HUES64 (cell line): Measurements from ENCODE around the gene HMG20B.

Experiments
- H3K27ac ChIP-seq: 2 replicates; pipeline ENCODE4 v1.7.0; 2013; ENCODE audit warnings: low read depth, low read length, inconsistent platforms
- H3K27me3 ChIP-seq: 2 replicates; pipeline ENCODE4 v1.6.1; 2013; ENCODE audit warnings: mild to moderate bottlenecking, low read length; ENCODE audit not compliant: insufficient read depth
- H3K36me3 ChIP-seq: 2 replicates; pipeline ENCODE4 v1.6.1; 2013; ENCODE audit warnings: mild to moderate bottlenecking, low read length; ENCODE audit not compliant: insufficient read depth
- H3K4me1 ChIP-seq: 2 replicates; pipeline ENCODE4 v1.6.1; 2013; ENCODE audit warnings: mild to moderate bottlenecking, low read length, moderate library complexity; ENCODE audit not compliant: insufficient read depth
- H3K4me3 ChIP-seq: 2 replicates; pipeline ENCODE4 v1.5.1; 2013; ENCODE audit warnings: mild to moderate bottlenecking, low read length, moderate library complexity
- H3K9ac ChIP-seq: 2 replicates; pipeline ENCODE4 v1.6.1; 2013; ENCODE audit warnings: mild to moderate bottlenecking, low read depth, low read length
- H3K9me3 ChIP-seq: 2 replicates; pipeline ENCODE4 v1.6.1; 2013; ENCODE audit warnings: low read depth, low read length; ENCODE audit not compliant: insufficient read depth
- WGBS: fragments of 150-250, 120-280 bp; methylation state at CpG from one replicate; pipeline ENCODE4 v1.1.7; 2013; ENCODE audit warnings: missing lambda C conversion rate; 5-methylcytosine and 5-hydroxymethylcytosine counted together

HMG20B gene

DNA sequence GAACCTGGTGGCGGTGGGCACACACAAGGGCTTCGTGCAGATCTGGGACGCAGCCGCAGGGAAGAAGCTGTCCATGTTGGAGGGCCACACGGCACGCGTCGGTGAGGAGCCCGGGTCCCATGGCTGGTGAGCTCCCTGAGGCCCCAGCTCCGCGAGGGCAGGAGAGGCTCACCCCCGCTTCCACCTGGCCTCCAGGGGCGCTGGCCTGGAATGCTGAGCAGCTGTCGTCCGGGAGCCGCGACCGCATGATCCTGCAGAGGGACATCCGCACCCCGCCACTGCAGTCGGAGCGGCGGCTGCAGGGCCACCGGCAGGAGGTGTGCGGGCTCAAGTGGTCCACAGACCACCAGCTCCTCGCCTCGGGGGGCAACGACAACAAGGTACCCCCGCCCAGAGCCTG lies 41.0 kb upstream of the HMG20B start:
- H3K27me3 ChIP-seq, result no peaks in the 10 kb centered on the region
- 95% methylated on average over 29 of the region's 29 CpGs for WGBS
- no peaks in the 10 kb centered on the region for H3K4me1 ChIP-seq
- no peaks in the 10 kb centered on the region for H3K9me3 ChIP-seq
- H3K27ac ChIP-seq, result no peak overlapping the region
- no peak overlapping the region for H3K4me3 ChIP-seq
- no peak overlapping the region for H3K9ac ChIP-seq
- peaks cover 70% of the 10 kb centered on the region for H3K36me3 ChIP-seq

DNA sequence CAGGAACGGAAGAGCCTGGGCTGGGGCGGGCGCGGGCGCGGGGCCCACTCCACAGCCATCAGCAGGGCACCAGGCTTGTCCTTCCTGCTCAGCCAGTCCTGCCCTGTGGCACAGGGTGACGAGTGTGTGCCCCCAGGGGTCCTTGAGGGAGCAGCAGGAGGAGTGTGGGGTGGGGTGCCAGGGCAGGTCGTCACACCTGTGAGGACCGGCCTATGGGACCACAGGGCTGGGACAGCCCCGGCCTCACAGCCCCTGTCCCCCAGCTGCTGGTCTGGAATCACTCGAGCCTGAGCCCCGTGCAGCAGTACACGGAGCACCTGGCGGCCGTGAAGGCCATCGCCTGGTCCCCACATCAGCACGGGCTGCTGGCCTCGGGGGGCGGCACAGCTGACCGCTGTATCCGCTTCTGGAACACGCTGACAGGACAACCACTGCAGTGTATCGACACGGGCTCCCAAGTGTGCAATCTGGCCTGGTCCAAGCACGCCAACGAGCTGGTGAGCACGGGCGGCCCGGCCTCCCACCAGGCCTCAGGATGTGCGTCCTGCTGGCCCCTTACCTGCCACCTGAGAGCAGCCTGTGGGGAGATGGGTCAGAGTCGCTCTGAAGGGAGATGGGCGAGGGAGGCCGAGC lies 40.5 kb upstream of the HMG20B start:
- Histone ChIP-seq H3K9me3 (no peaks in the 10 kb centered on the region), H3K4me3 (no peak overlapping the region), H3K4me1 (no peaks in the 10 kb centered on the region), H3K9ac (no peak overlapping the region), H3K27ac (no peak overlapping the region), H3K27me3 (no peaks in the 10 kb centered on the region), H3K36me3 (peaks cover 65% of the 10 kb centered on the region)
- 95% methylated on average over 33 of the region's 33 CpGs for WGBS

DNA sequence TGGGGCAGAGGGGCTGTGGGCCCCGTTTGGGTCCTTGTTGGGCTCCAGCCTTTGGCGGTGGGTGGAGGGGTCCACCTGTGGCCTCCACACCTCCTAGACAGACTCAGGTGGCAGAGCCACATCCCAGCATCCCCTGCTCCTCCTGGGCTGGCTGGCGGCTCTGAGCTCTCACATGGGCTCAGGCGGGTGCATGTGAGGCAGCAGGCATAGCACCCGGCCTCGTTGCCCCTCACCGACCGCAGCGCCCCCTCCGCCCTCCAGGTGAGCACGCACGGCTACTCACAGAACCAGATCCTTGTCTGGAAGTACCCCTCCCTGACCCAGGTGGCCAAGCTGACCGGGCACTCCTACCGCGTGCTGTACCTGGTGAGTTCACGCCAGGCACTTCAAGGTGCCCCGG lies 39.7 kb upstream of the HMG20B start:
- H3K27ac ChIP-seq, result no peak overlapping the region
- H3K4me1 ChIP-seq, result no peaks in the 10 kb centered on the region
- whole genome bisulfite sequencing, result 96% methylated on average over 17 of the region's 17 CpGs
- H3K9ac ChIP-seq, result no peak overlapping the region
- H3K4me3 ChIP-seq, result no peak overlapping the region
- no peaks in the 10 kb centered on the region for H3K9me3 ChIP-seq
- no peaks in the 10 kb centered on the region for H3K27me3 ChIP-seq
- peaks cover 60% of the 10 kb centered on the region for H3K36me3 ChIP-seq

DNA sequence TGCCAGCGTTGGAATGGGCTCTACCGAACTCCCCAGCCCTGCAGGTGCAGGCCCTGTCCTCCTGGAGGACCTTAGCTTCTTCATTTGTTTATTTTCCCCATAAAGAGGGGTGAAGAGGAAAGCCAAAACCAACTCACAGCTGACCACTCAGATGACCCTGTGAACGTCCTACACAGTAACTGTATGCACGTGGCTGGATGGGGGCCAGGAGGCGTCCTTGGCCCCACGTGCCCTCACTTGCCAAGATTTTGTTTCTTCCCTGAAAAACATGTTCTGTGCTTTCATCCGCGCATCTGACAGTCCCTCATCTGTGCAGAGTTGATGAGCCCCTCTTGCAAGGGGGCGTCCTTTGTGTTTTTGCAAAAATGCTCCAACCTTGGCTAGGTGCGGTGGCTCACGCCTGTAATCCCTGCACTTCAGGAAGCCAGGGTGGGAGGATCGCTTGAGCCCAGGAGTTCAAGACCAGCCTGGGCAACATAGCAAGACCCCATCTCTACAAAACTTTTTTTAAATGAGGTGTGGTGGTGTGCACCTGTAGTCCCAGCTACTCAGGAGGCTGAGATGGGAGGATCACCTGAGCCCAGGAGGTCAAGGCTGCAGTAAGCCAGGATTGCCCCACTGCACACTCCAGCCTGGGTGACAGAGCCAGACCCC lies 39.1 kb upstream of the HMG20B start:
- WGBS, result 96% methylated on average over 12 of the region's 12 CpGs
- Histone ChIP-seq H3K4me3 (no peak overlapping the region), H3K9me3 (no peaks in the 10 kb centered on the region), H3K4me1 (no peaks in the 10 kb centered on the region), H3K36me3 (peaks cover 56% of the 10 kb centered on the region), H3K9ac (no peak overlapping the region), H3K27me3 (no peaks in the 10 kb centered on the region), H3K27ac (no peak overlapping the region)

DNA sequence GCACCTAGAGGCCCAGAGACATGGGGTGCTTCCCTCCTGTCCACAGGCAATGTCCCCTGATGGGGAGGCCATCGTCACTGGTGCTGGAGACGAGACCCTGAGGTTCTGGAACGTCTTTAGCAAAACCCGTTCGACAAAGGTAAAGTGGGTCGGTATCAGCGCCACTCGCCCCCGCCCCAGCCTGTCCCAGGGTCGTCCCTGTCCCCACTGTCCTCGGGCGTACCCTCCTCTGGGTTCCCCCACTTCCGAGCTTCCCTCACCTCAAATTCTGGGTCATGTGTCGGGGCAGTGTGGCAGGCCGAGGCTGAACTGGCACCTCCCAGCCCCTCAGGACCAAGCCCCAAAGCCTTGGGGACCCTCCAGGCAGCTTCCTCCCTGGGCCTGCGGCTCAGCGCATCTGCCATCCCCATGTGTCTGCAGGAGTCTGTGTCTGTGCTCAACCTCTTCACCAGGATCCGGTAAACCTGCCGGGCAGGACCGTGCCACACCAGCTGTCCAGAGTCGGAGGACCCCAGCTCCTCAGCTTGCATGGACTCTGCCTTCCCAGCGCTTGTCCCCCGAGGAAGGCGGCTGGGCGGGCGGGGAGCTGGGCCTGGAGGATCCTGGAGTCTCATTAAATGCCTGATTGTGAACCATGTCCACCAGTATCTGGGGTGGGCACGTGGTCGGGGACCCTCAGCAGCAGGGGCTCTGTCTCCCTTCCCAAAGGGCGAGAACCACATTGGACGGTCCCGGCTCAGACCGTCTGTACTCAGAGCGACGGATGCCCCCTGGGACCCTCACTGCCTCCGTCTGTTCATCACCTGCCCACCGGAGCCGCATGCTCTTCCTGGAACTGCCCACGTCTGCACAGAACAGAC lies 38.1 kb upstream of the HMG20B start:
- H3K27ac ChIP-seq, result no peak overlapping the region
- H3K9ac ChIP-seq, result no peak overlapping the region
- H3K36me3 ChIP-seq, result peaks cover 56% of the 10 kb centered on the region
- H3K27me3 ChIP-seq, result no peaks in the 10 kb centered on the region
- no peaks in the 10 kb centered on the region for H3K9me3 ChIP-seq
- H3K4me3 ChIP-seq, result no peak overlapping the region
- H3K4me1 ChIP-seq, result no peaks in the 10 kb centered on the region
- 95% methylated on average over 38 of the region's 38 CpGs for WGBS

DNA sequence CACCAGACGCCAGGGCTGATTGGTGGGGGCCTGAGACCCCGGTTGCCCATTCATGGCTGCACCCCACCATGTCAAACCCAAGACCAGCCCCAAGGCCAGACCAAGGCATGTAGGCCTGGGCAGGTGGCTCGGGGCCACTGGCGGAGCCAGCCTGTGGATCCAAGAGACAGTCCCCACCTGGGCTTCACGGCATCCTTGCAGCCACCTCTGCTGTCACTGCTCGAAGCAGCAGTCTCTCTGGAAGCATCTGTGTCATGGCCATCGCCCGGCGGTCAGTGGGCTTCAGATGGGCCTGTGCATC lies 37.6 kb upstream of the HMG20B start:
- 93% methylated on average over 9 of the region's 9 CpGs for WGBS
- Histone ChIP-seq H3K4me1 (no peaks in the 10 kb centered on the region), H3K4me3 (no peak overlapping the region), H3K36me3 (peaks cover 56% of the 10 kb centered on the region), H3K27me3 (no peaks in the 10 kb centered on the region), H3K27ac (no peak overlapping the region), H3K9me3 (no peaks in the 10 kb centered on the region), H3K9ac (no peak overlapping the region)

GRCh38 chr19:3535563-3535965 lies 37.2 kb upstream of the HMG20B start:
- H3K4me3 ChIP-seq, result no peak overlapping the region
- no peaks in the 10 kb centered on the region for H3K9me3 ChIP-seq
- H3K36me3 ChIP-seq, result peaks cover 54% of the 10 kb centered on the region
- no peak overlapping the region for H3K27ac ChIP-seq
- H3K4me1 ChIP-seq, result no peaks in the 10 kb centered on the region
- no peaks in the 10 kb centered on the region for H3K27me3 ChIP-seq
- 95% methylated on average over 14 of the region's 14 CpGs for WGBS
- no peak overlapping the region for H3K9ac ChIP-seq

- Histone ChIP-seq H3K4me3 (no peak overlapping the region), H3K27ac (no peak overlapping the region)
Observed at GRCh38 chr19:3535981-3536380, 36.8 kb upstream of the HMG20B start.

GRCh38 chr19:3536429-3537100 lies 36.2 kb upstream of the HMG20B start:
- 93% methylated on average over 27 of the region's 27 CpGs for WGBS
- H3K9me3 ChIP-seq, result no peaks in the 10 kb centered on the region
- no peak overlapping the region for H3K9ac ChIP-seq
- no peak overlapping the region for H3K27ac ChIP-seq
- H3K4me1 ChIP-seq, result no peaks in the 10 kb centered on the region
- peaks cover 44% of the 10 kb centered on the region for H3K36me3 ChIP-seq
- no peak overlapping the region for H3K4me3 ChIP-seq
- no peaks in the 10 kb centered on the region for H3K27me3 ChIP-seq

More at GRCh38 chr19:3535981-3536380, 36.8 kb upstream of the HMG20B start:
- no peaks in the 10 kb centered on the region for H3K9me3 ChIP-seq
- H3K9ac ChIP-seq, result no peak overlapping the region
- no peaks in the 10 kb centered on the region for H3K4me1 ChIP-seq
- peaks cover 50% of the 10 kb centered on the region for H3K36me3 ChIP-seq
- 93% methylated on average over 8 of the region's 10 CpGs for WGBS
- H3K27me3 ChIP-seq, result no peaks in the 10 kb centered on the region

GRCh38 chr19:3537101-3537437 lies 35.7 kb upstream of the HMG20B start:
- Histone ChIP-seq H3K27ac (no peak overlapping the region), H3K27me3 (no peaks in the 10 kb centered on the region), H3K9ac (no peak overlapping the region), H3K9me3 (no peaks in the 10 kb centered on the region), H3K4me1 (no peaks in the 10 kb centered on the region), H3K36me3 (peaks cover 41% of the 10 kb centered on the region), H3K4me3 (no peak overlapping the region)
- 89% methylated on average over 13 of the region's 13 CpGs for WGBS
